ENCODE measurements around the gene CDKN2AIP.
"Not testable (repeated sequence)": the region's sequence is repeated elsewhere in the genome, so short reads cannot be mapped to it uniquely, and the experiment has no call there.

CDKN2AIP gene

GRCh38 chr4:183413234-183414200 lies 30.9 kb upstream of the CDKN2AIP start:
- no peak for DNase-seq

GRCh38 chr4:183416879-183417755 lies 27.3 kb upstream of the CDKN2AIP start:
- DNase-seq = no peak

GRCh38 chr4:183422962-183423631 lies 21.3 kb upstream of the CDKN2AIP start:
- no peak for DNase-seq

- DNase-seq = no peak
These were observed 20.2 kb upstream of the CDKN2AIP start for GRCh38 chr4:183424109-183424744.

- no peak for DNase-seq
These were observed 17.9 kb upstream of the CDKN2AIP start for GRCh38 chr4:183426507-183426906.

- no peak for DNase-seq
These were observed 14.9 kb upstream of the CDKN2AIP start for GRCh38 chr4:183429489-183429888.

GRCh38 chr4:183430317-183430993 lies 14.0 kb upstream of the CDKN2AIP start:
- DNase-seq = no peak

- DNase-seq = no peak
These were observed 13.5 kb upstream of the CDKN2AIP start for GRCh38 chr4:183430994-183431347.

- DNase-seq = no peak
These were observed 12.8 kb upstream of the CDKN2AIP start for GRCh38 chr4:183431614-183432013.

GRCh38 chr4:183433183-183433582 lies 11.3 kb upstream of the CDKN2AIP start:
- DNase-seq = not testable (repeated sequence)

GRCh38 chr4:183434264-183434663 lies 10.2 kb upstream of the CDKN2AIP start:
- no peak for DNase-seq

GRCh38 chr4:183434666-183435190 lies 9.7 kb upstream of the CDKN2AIP start:
- DNase-seq = no peak

- DNase-seq = no peak
These were observed 8.6 kb upstream of the CDKN2AIP start for GRCh38 chr4:183435803-183436202.

GRCh38 chr4:183436417-183436816 lies 8.0 kb upstream of the CDKN2AIP start:
- no peak for DNase-seq

- no peak for DNase-seq
These were observed 7.0 kb upstream of the CDKN2AIP start for GRCh38 chr4:183437452-183437851.

GRCh38 chr4:183438458-183439113 lies 5.8 kb upstream of the CDKN2AIP start:
- no peak for DNase-seq

GRCh38 chr4:183441276-183441675 lies 3.2 kb upstream of the CDKN2AIP start:
- DNase-seq = no peak

GRCh38 chr4:183443655-183444213 lies 702 bp upstream of the CDKN2AIP start:
- DNase-seq = no peak

GRCh38 chr4:183445097-183445428 lies 627 bp downstream of the CDKN2AIP start:
- no peak for DNase-seq

- DNase-seq = no peak
These were observed 3.2 kb downstream of the CDKN2AIP start for GRCh38 chr4:183447646-183448045.

- no peak for DNase-seq
These were observed 4.0 kb downstream of the CDKN2AIP start for GRCh38 chr4:183448436-183448835.

Data from CD4-positive, alpha-beta T cell treated with Interleukin-15 for 1 hour (primary cell).